Keratinocyte (primary cell): ENCODE results near the gene FHIT.

Experiments
- CTCF ChIP-seq, 3 experiments: IDR thresholded peaks in 1 of 3; conservative IDR thresholded peaks in 1 of 3; optimal IDR thresholded peaks in 1 of 3; 2 replicates in 2 of 3; 3 replicates in 1 of 3; pipeline versions ENCODE3 to v1.5.1; 2011; ENCODE audit warnings: low read length in 3 of 3, mild to moderate bottlenecking in 3 of 3, moderate library complexity in 2 of 3, control low read depth in 1 of 3, inconsistent platforms in 1 of 3; ENCODE audit not compliant: insufficient read depth in 2 of 3; ENCODE audit errors: extremely low read depth in 1 of 3
- EZH2 ChIP-seq: IDR thresholded peaks from one replicate; pipeline ENCODE4 v1.6.1; 2012; ENCODE audit warnings: inconsistent platforms, mild to moderate bottlenecking, low read length, moderate library complexity

DNA sequence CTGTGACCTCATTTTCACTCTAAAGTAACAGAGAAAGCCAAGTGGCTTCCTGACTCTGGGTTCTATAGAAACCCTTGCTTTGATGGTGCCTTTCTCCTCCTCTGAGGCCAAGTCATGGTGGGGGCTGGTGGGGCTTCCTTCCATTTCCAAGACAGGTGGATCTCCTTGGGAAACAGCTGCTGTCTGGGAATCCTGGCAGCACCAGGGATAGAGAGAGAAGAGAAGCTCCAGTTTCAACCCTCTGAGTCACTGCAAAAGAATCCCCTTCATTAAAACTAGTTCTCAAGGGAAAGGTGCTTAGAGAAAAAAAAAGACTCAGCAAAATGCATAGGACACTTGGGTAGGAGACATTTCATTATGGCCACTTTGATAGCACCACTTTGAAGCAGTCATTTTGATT, 614.4 kb downstream of the FHIT start:
- TF ChIP-seq CTCF (optimal IDR thresholded peaks at IDR 0.05 in 1 of 3, IDR thresholded peaks at IDR 0.05 in 1 of 3, conservative IDR thresholded peaks at IDR 0.05 in 1 of 3; ENCODE audit: extremely low read depth in 1 of 3, insufficient read depth in 2 of 3, low read length in 3 of 3) (no peak), EZH2 (no peak)
